ENCODE results near the gene KIF19. TPM values are rescaled to one million over a fixed set of nuclear protein-coding genes. Genes with fewer than 3 reads are reported as not detected.

Gene KIF19
- total and polyA plus RNA-seq, 2 of the 8 experiments (the other 6 are each of a cell fraction or from before 2014, with no cell fraction given): 0.52 to 0.77 TPM

DNA sequence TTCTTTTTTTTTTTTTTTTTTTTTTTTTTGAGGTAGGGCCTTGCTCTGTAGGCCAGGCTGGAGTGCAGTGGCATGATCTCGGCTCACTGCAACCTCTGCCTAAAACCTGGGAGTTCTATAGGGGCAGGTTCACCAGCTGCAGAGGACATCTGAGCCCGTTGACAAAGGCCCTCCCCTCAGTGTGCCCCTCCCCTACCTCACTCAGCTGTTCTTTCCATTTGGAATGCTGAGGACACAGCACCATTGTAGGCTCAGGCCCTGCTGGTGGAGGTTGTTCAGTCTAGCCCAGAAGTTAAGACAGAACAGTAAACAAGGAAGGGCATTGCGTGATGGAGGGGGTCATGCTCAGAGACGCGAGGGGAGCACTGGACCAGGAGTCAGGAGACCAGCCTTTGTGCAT, 21.8 kb upstream of the KIF19 start:
- CTCF ChIA-PET (ENCODE audit: partially characterized antibody): interaction anchor here (1.0 to 6.6 kb wide), 11 partner anchors 12 to 64 kb away, joined by 3 to 81 read pairs (median 8); partner anchors contain the start of genes BTBD17 and GPR142
- POLR2A ChIA-PET (ENCODE audit: partially characterized antibody): no interaction called here

More for the DNA sequence above, 21.8 kb upstream of the KIF19 start:
- no peaks in the 10 kb centered on the region for H3K79me2 ChIP-seq (ENCODE audit: control insufficient read depth in 1 of 2, insufficient read depth in 2 of 2, low read length in 2 of 2)
- H3K56ac ChIP-seq (replicated peaks; ENCODE audit: insufficient read length, low read depth, low read length): no peak overlapping the region
- TF ChIP-seq TEAD4 (IDR thresholded peaks at IDR 0.05; ENCODE audit: low read depth, low read length) (no peak), HDAC2 (IDR thresholded peaks at IDR 0.05; ENCODE audit: borderline replicate concordance in 1 of 2, low read depth in 2 of 2, low read length in 2 of 2) (no peak), FOSL1 (IDR thresholded peaks at IDR 0.05; ENCODE audit: insufficient read depth, low read depth, low read length) (no peak), ZNF274 (IDR thresholded peaks at IDR 0.05; ENCODE audit: borderline replicate concordance, extremely low read depth, low read length) (no peak), CTBP2 (IDR thresholded peaks at IDR 0.05; ENCODE audit: borderline replicate concordance, insufficient read depth, insufficient read length, low read length) (no peak), KDM1A (IDR thresholded peaks at IDR 0.05; ENCODE audit: borderline replicate concordance, low read length) (no peak)
- no peak overlapping the region for H2BK120ac ChIP-seq (replicated peaks; ENCODE audit: low read depth, low read length)
- no peak overlapping the region for H3K9ac ChIP-seq (replicated peaks in 1 of 4; ENCODE audit: extremely low read depth in 1 of 4, low read depth in 3 of 4, low read length in 3 of 4)
- no peak overlapping the region for H2AK5ac ChIP-seq (ENCODE audit: low read depth, low read length)
- H3K14ac ChIP-seq (ENCODE audit: insufficient read length): no peak overlapping the region
- no peak overlapping the region for H3K4me3 ChIP-seq (ENCODE audit: extremely low read depth in 1 of 4, insufficient read depth in 2 of 4, low read depth in 3 of 4, low read length in 4 of 4)
- H2BK15ac ChIP-seq (ENCODE audit: low read length): no peak overlapping the region
- H2BK20ac ChIP-seq (ENCODE audit: low read length): no peak overlapping the region
- no peak overlapping the region for H3K18ac ChIP-seq (ENCODE audit: extremely low read depth, low read length)
- H4K20me1 ChIP-seq (replicated peaks in 1 of 2; ENCODE audit: control insufficient read depth in 1 of 2, insufficient read depth in 2 of 2, low read length in 2 of 2): no peaks in the 10 kb centered on the region
- no peak overlapping the region for H2BK5ac ChIP-seq (ENCODE audit: low read depth, low read length)
- H3K79me1 ChIP-seq (ENCODE audit: low read depth, low read length): no peaks in the 10 kb centered on the region
- DNase-seq (ENCODE audit: low read depth in 1 of 2, low spot score in 2 of 2): no peak
- no peak overlapping the region for H3K4ac ChIP-seq (replicated peaks; ENCODE audit: insufficient read length, low read depth, low read length)
- H3K4me2 ChIP-seq (ENCODE audit: insufficient read depth in 1 of 2, low read depth in 2 of 2, low read length in 2 of 2): no peak overlapping the region
- FAIRE-seq: no peak
- H3K9me3 ChIP-seq (ENCODE audit: insufficient read depth in 2 of 2, low read depth in 1 of 2, low read length in 1 of 2): no peaks in the 10 kb centered on the region
- H3K27ac ChIP-seq (ENCODE audit: low read depth, low read length): no peak overlapping the region
- no peak overlapping the region for H4K8ac ChIP-seq (ENCODE audit: extremely low read depth, insufficient read depth, low read length)
- no peaks in the 10 kb centered on the region for H3K23me2 ChIP-seq (ENCODE audit: low read depth, low read length)
- no peak overlapping the region for H4K91ac ChIP-seq (replicated peaks; ENCODE audit: insufficient read length, low read length)
- no peak overlapping the region for H3K23ac ChIP-seq (ENCODE audit: insufficient read length)
- no peaks in the 10 kb centered on the region for H3K27me3 ChIP-seq (replicated peaks in 1 of 4; ENCODE audit: control insufficient read depth in 3 of 4, extremely low read depth in 1 of 4, insufficient read depth in 3 of 4, low read length in 3 of 4)
- 85% methylated on average over 3 of the region's 5 CpGs; no CpG with 5 or more reads in 1 of the 2 experiments for WGBS, 2 experiments (ENCODE audit: extremely low coverage in 1 of 2, insufficient coverage in 1 of 2, insufficient read length in 1 of 2, insufficient replicate concordance in 2 of 2, low coverage in 1 of 2, low lambda C conversion rate in 2 of 2, missing lambda C conversion rate in 1 of 2)
- H3K4me1 ChIP-seq (replicated peaks in 1 of 4; ENCODE audit: control insufficient read depth in 3 of 4, insufficient read depth in 4 of 4, low read length in 3 of 4): no peaks in the 10 kb centered on the region
- no peak overlapping the region for H2BK12ac ChIP-seq (ENCODE audit: low read depth, low read length)
- no peak overlapping the region for H2AFZ ChIP-seq (ENCODE audit: low read length)
- H4K5ac ChIP-seq (ENCODE audit: insufficient read length, low read depth, low read length): no peak overlapping the region
- H3K36me3 ChIP-seq (ENCODE audit: control insufficient read depth in 2 of 4, insufficient read depth in 4 of 4, low read length in 3 of 4): no peaks in the 10 kb centered on the region

Measured in H1 (cell line).